Liver (tissue), 9 donors: ENCODE measurements around the gene PSMB7. TPM values are rescaled to one million over a fixed set of nuclear protein-coding genes. Genes with fewer than 3 reads are reported as not detected.

Experiments
- DNase-seq: peaks from one replicate; pipeline ENCODE4 v3.0.0-alpha.2; 2017; ENCODE audit warnings: low spot score
- H3K27ac ChIP-seq, 2 donors: one replicate each; pipeline ENCODE4 v1.7.0; 2013; ENCODE audit warnings: inconsistent platforms in 2 of 2, low read length in 2 of 2, control low read depth in 1 of 2, low read depth in 1 of 2, mild to moderate bottlenecking in 1 of 2
- H3K27me3 ChIP-seq, 4 donors: one replicate each; pipeline versions ENCODE4 v1.6.1 to v1.7.0; 2013; ENCODE audit warnings: low read length in 3 of 4, inconsistent platforms in 1 of 4, mild to moderate bottlenecking in 1 of 4, moderate library complexity in 1 of 4; ENCODE audit not compliant: control insufficient read depth in 4 of 4, insufficient read depth in 4 of 4
- H3K36me3 ChIP-seq, 4 donors: one replicate each; pipeline versions ENCODE4 v1.6.1 to v1.7.0; 2013; ENCODE audit warnings: low read length in 3 of 4, mild to moderate bottlenecking in 3 of 4, low read depth in 1 of 4, moderate library complexity in 1 of 4; ENCODE audit not compliant: control insufficient read depth in 4 of 4, insufficient read depth in 3 of 4
- H3K4me1 ChIP-seq, 4 donors: one replicate each; pipeline versions ENCODE4 v1.6.1 to v1.7.0; 2013; ENCODE audit warnings: low read length in 3 of 4, mild to moderate bottlenecking in 3 of 4, moderate library complexity in 1 of 4; ENCODE audit not compliant: control insufficient read depth in 4 of 4, insufficient read depth in 4 of 4
- H3K4me3 ChIP-seq, 3 donors: one replicate each; pipeline versions ENCODE4 v1.6.1 to v1.7.0; 2013; ENCODE audit warnings: low read length in 3 of 3, control low read depth in 1 of 3, low read depth in 1 of 3, mild to moderate bottlenecking in 1 of 3
- H3K9ac ChIP-seq, 2 donors: one replicate each; pipeline ENCODE4 v1.7.0; 2013; ENCODE audit warnings: low read length in 2 of 2, mild to moderate bottlenecking in 2 of 2, moderate library complexity in 2 of 2, control low read depth in 1 of 2, low read depth in 1 of 2
- H3K9me3 ChIP-seq, 4 donors: one replicate each; pipeline versions ENCODE4 v1.6.1 to v1.7.0; 2013; ENCODE audit warnings: low read length in 3 of 4; ENCODE audit not compliant: control insufficient read depth in 4 of 4
- CTCF ChIP-seq: fragments of 150-350 bp; IDR thresholded peaks from 2 replicates; pipeline ENCODE4 v1.5.1; 2017; ENCODE audit warnings: improper control_type of control experiment, low read depth, low read length; ENCODE audit not compliant: missing input control
- EGR1 ChIP-seq, 2 donors: IDR thresholded peaks; 2 replicates each; pipeline ENCODE4 v1.6.1; 2016 to 2018; ENCODE audit warnings: antibody characterized with exemption in 2 of 2, low read depth in 2 of 2
- FOXA2 ChIP-seq: IDR thresholded peaks from 2 replicates; pipeline ENCODE4 v1.6.1; 2016; ENCODE audit warnings: antibody characterized with exemption
- GABPA ChIP-seq, 2 donors: IDR thresholded peaks in 1 of 2; conservative IDR thresholded peaks in 1 of 2; 2 replicates each; pipeline ENCODE4 v1.6.1; 2016; ENCODE audit warnings: antibody characterized with exemption in 2 of 2, mild to moderate bottlenecking in 1 of 2, moderate library complexity in 1 of 2
- HNF4G ChIP-seq: IDR thresholded peaks from 2 replicates; pipeline ENCODE4 v1.6.1; 2016; ENCODE audit warnings: antibody characterized with exemption
- JUND ChIP-seq, 2 donors: IDR thresholded peaks; 2 replicates each; pipeline ENCODE4 v1.6.1; 2016; ENCODE audit warnings: antibody characterized with exemption in 2 of 2
- MAX ChIP-seq: IDR thresholded peaks from 2 replicates; pipeline ENCODE4 v1.6.1; 2016; ENCODE audit warnings: antibody characterized with exemption
- NR2F2 ChIP-seq: IDR thresholded peaks from 2 replicates; pipeline ENCODE4 v1.6.1; 2016; ENCODE audit warnings: antibody characterized with exemption
- RAD21 ChIP-seq, 2 donors: IDR thresholded peaks; 2 replicates each; pipeline ENCODE4 v1.6.1; 2016; ENCODE audit warnings: antibody characterized with exemption in 2 of 2, mild to moderate bottlenecking in 2 of 2
- RXRA ChIP-seq, 2 donors: IDR thresholded peaks; 2 replicates each; pipeline ENCODE4 v1.6.1; 2017 to 2018; ENCODE audit warnings: antibody characterized with exemption in 2 of 2, mild to moderate bottlenecking in 1 of 2
- SP1 ChIP-seq: IDR thresholded peaks from 2 replicates; pipeline ENCODE4 v1.6.1; 2018; ENCODE audit warnings: antibody characterized with exemption, mild to moderate bottlenecking
- YY1 ChIP-seq: IDR thresholded peaks from 2 replicates; pipeline ENCODE4 v1.6.1; 2016; ENCODE audit warnings: antibody characterized with exemption, mild to moderate bottlenecking
- ZBTB33 ChIP-seq: IDR thresholded peaks from 2 replicates; pipeline ENCODE4 v1.6.1; 2016; ENCODE audit warnings: antibody characterized with exemption
- WGBS: extraction: QIAGEN DNeasy Blood & Tissue Kit; methylation state at CpG from one replicate; pipeline ENCODE4 v1.1.7; 2013; 5-methylcytosine and 5-hydroxymethylcytosine counted together
- polyA plus RNA-seq, 2 donors: library from polyadenylated mRNA; stranded (reverse) in 1 of 2; unstranded in 1 of 2; fragments of 200-250 nt in 1 of 2; fragments of >200 nt in 1 of 2; fragmentation: Nextera tagmentation in 1 of 2; extraction: Ambion mirVana in 1 of 2; gene quantifications; one replicate each; pipeline versions ENCODE4 v1.2.1 to v1.2.3, GENCODE V29; 2013 to 2015
- total RNA-seq, 2 donors: library from RNA; depleted of rRNA; stranded (reverse); fragments of >200 nt; gene quantifications; one replicate each; pipeline ENCODE4 v1.2.3, GENCODE V29; 2014
- donor health status: healthy.
- donor health status: healthy.
- donor health status: healthy.
- donor health status: healthy.
- donor health status: healthy.

PSMB7 gene
- total and polyA plus RNA-seq, 4 donors = 90.9 to 183 (median 134) TPM

GRCh38 chr9:124342402-124342775 lies 72.9 kb downstream of the PSMB7 start:
- TF ChIP-seq EGR1 (IDR thresholded peaks at IDR 0.05; ENCODE audit: low read depth in 2 of 2) = no peak
- no peak for TF ChIP-seq MAX
- WGBS = 90% methylated on average over 11 of the region's 11 CpGs
- Histone ChIP-seq H3K36me3 (peaks cover 4 to 65% (median 21%) of the 10 kb centered on the region in 4 donors), H3K9me3 (peaks cover 0 to 3% (median 1%) of the 10 kb centered on the region in 4 donors), H3K27me3 (no peaks in the 10 kb centered on the region), H3K4me3 (no peak overlapping the region), H3K27ac (no peak overlapping the region), H3K4me1 (no peaks in the 10 kb centered on the region), H3K9ac (no peak overlapping the region)
- DNase-seq = no peak

- H3K9ac ChIP-seq = no peak overlapping the region
- peaks cover 0 to 6% (median 4%) of the 10 kb centered on the region in 4 donors for H3K9me3 ChIP-seq
- H3K4me1 ChIP-seq = no peaks in the 10 kb centered on the region
- peaks cover 4 to 68% (median 26%) of the 10 kb centered on the region in 4 donors for H3K36me3 ChIP-seq
- TF ChIP-seq HNF4G = no peak
- no peak for TF ChIP-seq GABPA (IDR thresholded peaks at IDR 0.05 in 1 of 2, conservative IDR thresholded peaks at IDR 0.05 in 1 of 2)
- TF ChIP-seq SP1 = no peak
- no peak for TF ChIP-seq RAD21 (IDR thresholded peaks at IDR 0.05)
- no peak for TF ChIP-seq JUND (IDR thresholded peaks at IDR 0.05)
- TF ChIP-seq EGR1 (IDR thresholded peaks at IDR 0.05; ENCODE audit: low read depth in 2 of 2) = no peak
- no peak for TF ChIP-seq YY1
- TF ChIP-seq RXRA (IDR thresholded peaks at IDR 0.05) = no peak
- no peak for TF ChIP-seq FOXA2
- no peak for TF ChIP-seq NR2F2
- TF ChIP-seq ZBTB33 = no peak
- WGBS = 88% methylated on average over 21 of the region's 21 CpGs
- no peak overlapping the region for H3K4me3 ChIP-seq
- no peaks in the 10 kb centered on the region for H3K27me3 ChIP-seq
- no peak overlapping the region for H3K27ac ChIP-seq
- no peak for DNase-seq
Measured at GRCh38 chr9:124341455-124342170, 73.6 kb downstream of the PSMB7 start.

GRCh38 chr9:124340219-124341069 lies 74.8 kb downstream of the PSMB7 start:
- TF ChIP-seq CTCF = no peak
- no peak for TF ChIP-seq MAX
- H3K27ac ChIP-seq = no peak overlapping the region
- 90% methylated on average over 18 of the region's 18 CpGs for WGBS
- H3K9ac ChIP-seq = no peak overlapping the region
- H3K4me3 ChIP-seq = no peak overlapping the region
- H3K4me1 ChIP-seq = no peaks in the 10 kb centered on the region
- no peak for DNase-seq
- H3K27me3 ChIP-seq = no peaks in the 10 kb centered on the region
- H3K36me3 ChIP-seq = peaks cover 9 to 70% (median 26%) of the 10 kb centered on the region in 4 donors
- H3K9me3 ChIP-seq = peaks cover 0 to 6% (median 4%) of the 10 kb centered on the region in 4 donors
